Liver (tissue), 9 donors: ENCODE data around the gene SLCO2A1. TPM values are rescaled to one million over a fixed set of nuclear protein-coding genes. Genes with fewer than 3 reads are reported as not detected.

Experiments used
- DNase-seq: peaks from one replicate; pipeline ENCODE4 v3.0.0-alpha.2; 2017; ENCODE audit warnings: low spot score
- H3K27ac ChIP-seq, 2 donors: one replicate each; pipeline ENCODE4 v1.7.0; 2013; ENCODE audit warnings: inconsistent platforms in 2 of 2, low read length in 2 of 2, control low read depth in 1 of 2, low read depth in 1 of 2, mild to moderate bottlenecking in 1 of 2
- H3K27me3 ChIP-seq, 4 donors: one replicate each; pipeline versions ENCODE4 v1.6.1 to v1.7.0; 2013; ENCODE audit warnings: low read length in 3 of 4, inconsistent platforms in 1 of 4, mild to moderate bottlenecking in 1 of 4, moderate library complexity in 1 of 4; ENCODE audit not compliant: control insufficient read depth in 4 of 4, insufficient read depth in 4 of 4
- H3K36me3 ChIP-seq, 4 donors: one replicate each; pipeline versions ENCODE4 v1.6.1 to v1.7.0; 2013; ENCODE audit warnings: low read length in 3 of 4, mild to moderate bottlenecking in 3 of 4, low read depth in 1 of 4, moderate library complexity in 1 of 4; ENCODE audit not compliant: control insufficient read depth in 4 of 4, insufficient read depth in 3 of 4
- H3K4me1 ChIP-seq, 4 donors: one replicate each; pipeline versions ENCODE4 v1.6.1 to v1.7.0; 2013; ENCODE audit warnings: low read length in 3 of 4, mild to moderate bottlenecking in 3 of 4, moderate library complexity in 1 of 4; ENCODE audit not compliant: control insufficient read depth in 4 of 4, insufficient read depth in 4 of 4
- H3K4me3 ChIP-seq, 3 donors: one replicate each; pipeline versions ENCODE4 v1.6.1 to v1.7.0; 2013; ENCODE audit warnings: low read length in 3 of 3, control low read depth in 1 of 3, low read depth in 1 of 3, mild to moderate bottlenecking in 1 of 3
- H3K9ac ChIP-seq, 2 donors: one replicate each; pipeline ENCODE4 v1.7.0; 2013; ENCODE audit warnings: low read length in 2 of 2, mild to moderate bottlenecking in 2 of 2, moderate library complexity in 2 of 2, control low read depth in 1 of 2, low read depth in 1 of 2
- H3K9me3 ChIP-seq, 4 donors: one replicate each; pipeline versions ENCODE4 v1.6.1 to v1.7.0; 2013; ENCODE audit warnings: low read length in 3 of 4; ENCODE audit not compliant: control insufficient read depth in 4 of 4
- EGR1 ChIP-seq, 2 donors: IDR thresholded peaks; 2 replicates each; pipeline ENCODE4 v1.6.1; 2016 to 2018; ENCODE audit warnings: antibody characterized with exemption in 2 of 2, low read depth in 2 of 2
- FOXA1 ChIP-seq: IDR thresholded peaks from 2 replicates; pipeline ENCODE4 v1.6.1; 2016; ENCODE audit warnings: antibody characterized with exemption
- FOXA2 ChIP-seq: IDR thresholded peaks from 2 replicates; pipeline ENCODE4 v1.6.1; 2016; ENCODE audit warnings: antibody characterized with exemption
- GABPA ChIP-seq, 2 donors: IDR thresholded peaks in 1 of 2; conservative IDR thresholded peaks in 1 of 2; 2 replicates each; pipeline ENCODE4 v1.6.1; 2016; ENCODE audit warnings: antibody characterized with exemption in 2 of 2, mild to moderate bottlenecking in 1 of 2, moderate library complexity in 1 of 2
- HNF4A ChIP-seq, 2 donors: conservative IDR thresholded peaks; 2 replicates each; pipeline ENCODE4 v1.6.1; 2016; ENCODE audit warnings: antibody characterized with exemption in 2 of 2, mild to moderate bottlenecking in 2 of 2
- HNF4G ChIP-seq: IDR thresholded peaks from 2 replicates; pipeline ENCODE4 v1.6.1; 2016; ENCODE audit warnings: antibody characterized with exemption
- JUND ChIP-seq, 2 donors: IDR thresholded peaks; 2 replicates each; pipeline ENCODE4 v1.6.1; 2016; ENCODE audit warnings: antibody characterized with exemption in 2 of 2
- NR2F2 ChIP-seq: IDR thresholded peaks from 2 replicates; pipeline ENCODE4 v1.6.1; 2016; ENCODE audit warnings: antibody characterized with exemption
- RAD21 ChIP-seq, 2 donors: IDR thresholded peaks; 2 replicates each; pipeline ENCODE4 v1.6.1; 2016; ENCODE audit warnings: antibody characterized with exemption in 2 of 2, mild to moderate bottlenecking in 2 of 2
- RXRA ChIP-seq, 2 donors: IDR thresholded peaks; 2 replicates each; pipeline ENCODE4 v1.6.1; 2017 to 2018; ENCODE audit warnings: antibody characterized with exemption in 2 of 2, mild to moderate bottlenecking in 1 of 2
- SP1 ChIP-seq: IDR thresholded peaks from 2 replicates; pipeline ENCODE4 v1.6.1; 2018; ENCODE audit warnings: antibody characterized with exemption, mild to moderate bottlenecking
- YY1 ChIP-seq: IDR thresholded peaks from 2 replicates; pipeline ENCODE4 v1.6.1; 2016; ENCODE audit warnings: antibody characterized with exemption, mild to moderate bottlenecking
- WGBS: extraction: QIAGEN DNeasy Blood & Tissue Kit; methylation state at CpG from one replicate; pipeline ENCODE4 v1.1.7; 2013; 5-methylcytosine and 5-hydroxymethylcytosine counted together
- polyA plus RNA-seq, 2 donors: library from polyadenylated mRNA; stranded (reverse) in 1 of 2; unstranded in 1 of 2; fragments of 200-250 nt in 1 of 2; fragments of >200 nt in 1 of 2; fragmentation: Nextera tagmentation in 1 of 2; extraction: Ambion mirVana in 1 of 2; gene quantifications; one replicate each; pipeline versions ENCODE4 v1.2.1 to v1.2.3, GENCODE V29; 2013 to 2015
- total RNA-seq, 2 donors: library from RNA; depleted of rRNA; stranded (reverse); fragments of >200 nt; gene quantifications; one replicate each; pipeline ENCODE4 v1.2.3, GENCODE V29; 2014
- TF ChIP-seq, protein P1 (sequence below): IDR thresholded peaks from 2 replicates; pipeline ENCODE4 v1.6.1; 2016; ENCODE audit warnings: antibody characterized with exemption
- TF ChIP-seq, protein P2 (sequence below): IDR thresholded peaks from 2 replicates; pipeline ENCODE4 v1.6.1; 2016; ENCODE audit warnings: antibody characterized with exemption
- TF ChIP-seq, protein P3 (sequence below): IDR thresholded peaks from 2 replicates; pipeline ENCODE4 v1.6.1; 2016; ENCODE audit warnings: antibody characterized with exemption, mild to moderate bottlenecking
- TF ChIP-seq, protein P4 (sequence below): IDR thresholded peaks from 2 replicates; pipeline ENCODE4 v1.6.1; 2016; ENCODE audit warnings: antibody characterized with exemption
- TF ChIP-seq, protein P5 (sequence below): fragments of 150-350 bp; IDR thresholded peaks from 2 replicates; pipeline ENCODE4 v1.5.1; 2017; ENCODE audit warnings: improper control_type of control experiment, low read depth, low read length; ENCODE audit not compliant: missing input control
- donor health status: healthy.
- donor health status: healthy.
- donor health status: healthy.
- donor health status: healthy.
- donor health status: healthy.

The SLCO2A1 gene
- total and polyA plus RNA-seq, 4 donors = 0.56 to 3.1 (median 2.2) TPM

DNA sequence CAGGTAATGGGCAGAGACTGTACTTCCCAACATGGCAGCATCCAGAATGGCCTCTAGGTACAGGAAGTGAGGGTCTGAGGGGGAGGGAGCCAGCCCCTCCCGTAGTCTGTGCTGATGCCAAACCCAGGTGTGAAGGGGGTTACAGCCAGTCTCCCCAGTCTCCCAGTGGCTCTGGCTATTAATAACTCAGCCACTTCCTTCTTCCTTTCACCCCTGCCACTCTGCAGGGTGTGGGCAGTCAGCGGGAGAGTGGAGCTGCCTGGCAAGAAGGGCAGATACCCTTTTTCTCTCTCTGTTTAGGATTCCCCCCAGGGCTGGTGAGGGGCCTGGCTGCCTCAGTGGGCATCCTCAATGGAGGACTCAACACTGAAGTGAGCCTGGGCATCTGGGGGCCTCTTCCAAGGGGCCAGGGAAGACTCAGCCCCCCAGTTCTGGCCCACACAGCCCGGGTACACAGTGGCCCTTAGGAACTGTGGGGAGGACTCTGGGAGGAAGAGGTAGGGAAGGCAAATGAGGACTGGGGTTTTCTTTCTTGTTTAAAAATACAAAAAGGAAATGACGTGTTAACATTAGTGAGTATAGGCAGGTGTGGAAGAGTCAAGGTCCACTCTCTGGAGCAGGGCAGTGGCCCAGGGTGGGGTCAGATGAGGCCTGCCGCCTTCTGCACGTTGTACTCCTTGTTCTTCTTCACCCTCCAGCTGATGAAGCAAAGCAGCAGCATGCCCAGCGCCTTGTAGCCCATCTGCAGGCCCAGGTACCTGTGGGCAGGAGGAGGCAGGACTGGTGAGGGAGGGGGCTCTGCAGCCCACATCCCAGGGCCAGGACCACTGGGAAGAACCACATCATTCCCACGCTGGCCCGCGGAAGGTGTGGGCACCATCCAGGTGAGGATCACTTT lies 95.4 kb downstream of the SLCO2A1 start:
- TF ChIP-seq, protein P1, sequence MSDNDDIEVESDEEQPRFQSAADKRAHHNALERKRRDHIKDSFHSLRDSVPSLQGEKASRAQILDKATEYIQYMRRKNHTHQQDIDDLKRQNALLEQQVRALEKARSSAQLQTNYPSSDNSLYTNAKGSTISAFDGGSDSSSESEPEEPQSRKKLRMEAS = no peak
- TF ChIP-seq, protein P2, sequence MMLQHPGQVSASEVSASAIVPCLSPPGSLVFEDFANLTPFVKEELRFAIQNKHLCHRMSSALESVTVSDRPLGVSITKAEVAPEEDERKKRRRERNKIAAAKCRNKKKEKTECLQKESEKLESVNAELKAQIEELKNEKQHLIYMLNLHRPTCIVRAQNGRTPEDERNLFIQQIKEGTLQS = no peak
- TF ChIP-seq JUND (IDR thresholded peaks at IDR 0.05) (no peak), HNF4G (no peak), SP1 (no peak), YY1 (no peak), FOXA2 (no peak), EGR1 (IDR thresholded peaks at IDR 0.05; ENCODE audit: low read depth in 2 of 2) (no peak), NR2F2 (no peak), GABPA (IDR thresholded peaks at IDR 0.05 in 1 of 2, conservative IDR thresholded peaks at IDR 0.05 in 1 of 2) (no peak), HNF4A (conservative IDR thresholded peaks at IDR 0.05) (no peak), RXRA (IDR thresholded peaks at IDR 0.05) (no peak), RAD21 (IDR thresholded peaks at IDR 0.05) (no peak), FOXA1 (no peak)
- TF ChIP-seq, protein P3, sequence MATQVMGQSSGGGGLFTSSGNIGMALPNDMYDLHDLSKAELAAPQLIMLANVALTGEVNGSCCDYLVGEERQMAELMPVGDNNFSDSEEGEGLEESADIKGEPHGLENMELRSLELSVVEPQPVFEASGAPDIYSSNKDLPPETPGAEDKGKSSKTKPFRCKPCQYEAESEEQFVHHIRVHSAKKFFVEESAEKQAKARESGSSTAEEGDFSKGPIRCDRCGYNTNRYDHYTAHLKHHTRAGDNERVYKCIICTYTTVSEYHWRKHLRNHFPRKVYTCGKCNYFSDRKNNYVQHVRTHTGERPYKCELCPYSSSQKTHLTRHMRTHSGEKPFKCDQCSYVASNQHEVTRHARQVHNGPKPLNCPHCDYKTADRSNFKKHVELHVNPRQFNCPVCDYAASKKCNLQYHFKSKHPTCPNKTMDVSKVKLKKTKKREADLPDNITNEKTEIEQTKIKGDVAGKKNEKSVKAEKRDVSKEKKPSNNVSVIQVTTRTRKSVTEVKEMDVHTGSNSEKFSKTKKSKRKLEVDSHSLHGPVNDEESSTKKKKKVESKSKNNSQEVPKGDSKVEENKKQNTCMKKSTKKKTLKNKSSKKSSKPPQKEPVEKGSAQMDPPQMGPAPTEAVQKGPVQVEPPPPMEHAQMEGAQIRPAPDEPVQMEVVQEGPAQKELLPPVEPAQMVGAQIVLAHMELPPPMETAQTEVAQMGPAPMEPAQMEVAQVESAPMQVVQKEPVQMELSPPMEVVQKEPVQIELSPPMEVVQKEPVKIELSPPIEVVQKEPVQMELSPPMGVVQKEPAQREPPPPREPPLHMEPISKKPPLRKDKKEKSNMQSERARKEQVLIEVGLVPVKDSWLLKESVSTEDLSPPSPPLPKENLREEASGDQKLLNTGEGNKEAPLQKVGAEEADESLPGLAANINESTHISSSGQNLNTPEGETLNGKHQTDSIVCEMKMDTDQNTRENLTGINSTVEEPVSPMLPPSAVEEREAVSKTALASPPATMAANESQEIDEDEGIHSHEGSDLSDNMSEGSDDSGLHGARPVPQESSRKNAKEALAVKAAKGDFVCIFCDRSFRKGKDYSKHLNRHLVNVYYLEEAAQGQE = no peak
- TF ChIP-seq, protein P4, sequence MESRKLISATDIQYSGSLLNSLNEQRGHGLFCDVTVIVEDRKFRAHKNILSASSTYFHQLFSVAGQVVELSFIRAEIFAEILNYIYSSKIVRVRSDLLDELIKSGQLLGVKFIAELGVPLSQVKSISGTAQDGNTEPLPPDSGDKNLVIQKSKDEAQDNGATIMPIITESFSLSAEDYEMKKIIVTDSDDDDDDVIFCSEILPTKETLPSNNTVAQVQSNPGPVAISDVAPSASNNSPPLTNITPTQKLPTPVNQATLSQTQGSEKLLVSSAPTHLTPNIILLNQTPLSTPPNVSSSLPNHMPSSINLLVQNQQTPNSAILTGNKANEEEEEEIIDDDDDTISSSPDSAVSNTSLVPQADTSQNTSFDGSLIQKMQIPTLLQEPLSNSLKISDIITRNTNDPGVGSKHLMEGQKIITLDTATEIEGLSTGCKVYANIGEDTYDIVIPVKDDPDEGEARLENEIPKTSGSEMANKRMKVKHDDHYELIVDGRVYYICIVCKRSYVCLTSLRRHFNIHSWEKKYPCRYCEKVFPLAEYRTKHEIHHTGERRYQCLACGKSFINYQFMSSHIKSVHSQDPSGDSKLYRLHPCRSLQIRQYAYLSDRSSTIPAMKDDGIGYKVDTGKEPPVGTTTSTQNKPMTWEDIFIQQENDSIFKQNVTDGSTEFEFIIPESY = no peak
- TF ChIP-seq, protein P5, sequence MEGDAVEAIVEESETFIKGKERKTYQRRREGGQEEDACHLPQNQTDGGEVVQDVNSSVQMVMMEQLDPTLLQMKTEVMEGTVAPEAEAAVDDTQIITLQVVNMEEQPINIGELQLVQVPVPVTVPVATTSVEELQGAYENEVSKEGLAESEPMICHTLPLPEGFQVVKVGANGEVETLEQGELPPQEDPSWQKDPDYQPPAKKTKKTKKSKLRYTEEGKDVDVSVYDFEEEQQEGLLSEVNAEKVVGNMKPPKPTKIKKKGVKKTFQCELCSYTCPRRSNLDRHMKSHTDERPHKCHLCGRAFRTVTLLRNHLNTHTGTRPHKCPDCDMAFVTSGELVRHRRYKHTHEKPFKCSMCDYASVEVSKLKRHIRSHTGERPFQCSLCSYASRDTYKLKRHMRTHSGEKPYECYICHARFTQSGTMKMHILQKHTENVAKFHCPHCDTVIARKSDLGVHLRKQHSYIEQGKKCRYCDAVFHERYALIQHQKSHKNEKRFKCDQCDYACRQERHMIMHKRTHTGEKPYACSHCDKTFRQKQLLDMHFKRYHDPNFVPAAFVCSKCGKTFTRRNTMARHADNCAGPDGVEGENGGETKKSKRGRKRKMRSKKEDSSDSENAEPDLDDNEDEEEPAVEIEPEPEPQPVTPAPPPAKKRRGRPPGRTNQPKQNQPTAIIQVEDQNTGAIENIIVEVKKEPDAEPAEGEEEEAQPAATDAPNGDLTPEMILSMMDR = no peak
- Histone ChIP-seq H3K4me1 (no peaks in the 10 kb centered on the region), H3K9ac (no peak overlapping the region), H3K36me3 (no peaks in the 10 kb centered on the region), H3K27ac (no peak overlapping the region), H3K4me3 (no peak overlapping the region), H3K9me3 (no peaks in the 10 kb centered on the region), H3K27me3 (no peaks in the 10 kb centered on the region)
- DNase-seq = peak; percentile 9
- WGBS = 82% methylated on average over 10 of the region's 10 CpGs
